ENCODE data around the gene LINC00632.

DNA sequence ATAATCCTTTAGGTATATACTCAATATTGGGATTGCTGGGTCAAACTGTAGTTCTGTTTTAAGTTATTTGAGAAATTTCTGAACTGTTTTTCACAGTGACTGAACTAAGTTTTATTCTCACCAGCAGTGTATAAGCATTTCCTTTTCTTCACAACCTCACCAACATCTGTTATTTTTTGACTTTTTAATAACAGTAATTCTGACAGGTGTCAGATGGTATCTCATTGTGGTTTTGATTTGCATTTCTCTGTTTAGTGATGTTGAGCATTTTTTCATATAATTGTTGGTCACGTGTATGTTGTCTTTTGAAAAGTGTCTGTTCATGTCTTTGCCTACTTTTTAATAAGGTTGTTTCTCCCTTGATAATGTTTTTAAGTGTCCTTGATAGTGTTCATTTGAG lies 112.6 kb downstream of the LINC00632 start:
- TF ChIP-seq, protein P1, sequence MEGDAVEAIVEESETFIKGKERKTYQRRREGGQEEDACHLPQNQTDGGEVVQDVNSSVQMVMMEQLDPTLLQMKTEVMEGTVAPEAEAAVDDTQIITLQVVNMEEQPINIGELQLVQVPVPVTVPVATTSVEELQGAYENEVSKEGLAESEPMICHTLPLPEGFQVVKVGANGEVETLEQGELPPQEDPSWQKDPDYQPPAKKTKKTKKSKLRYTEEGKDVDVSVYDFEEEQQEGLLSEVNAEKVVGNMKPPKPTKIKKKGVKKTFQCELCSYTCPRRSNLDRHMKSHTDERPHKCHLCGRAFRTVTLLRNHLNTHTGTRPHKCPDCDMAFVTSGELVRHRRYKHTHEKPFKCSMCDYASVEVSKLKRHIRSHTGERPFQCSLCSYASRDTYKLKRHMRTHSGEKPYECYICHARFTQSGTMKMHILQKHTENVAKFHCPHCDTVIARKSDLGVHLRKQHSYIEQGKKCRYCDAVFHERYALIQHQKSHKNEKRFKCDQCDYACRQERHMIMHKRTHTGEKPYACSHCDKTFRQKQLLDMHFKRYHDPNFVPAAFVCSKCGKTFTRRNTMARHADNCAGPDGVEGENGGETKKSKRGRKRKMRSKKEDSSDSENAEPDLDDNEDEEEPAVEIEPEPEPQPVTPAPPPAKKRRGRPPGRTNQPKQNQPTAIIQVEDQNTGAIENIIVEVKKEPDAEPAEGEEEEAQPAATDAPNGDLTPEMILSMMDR (conservative IDR thresholded peaks at IDR 0.05 in 1 of 2, IDR thresholded peaks at IDR 0.05 in 1 of 2; ENCODE audit: extremely low read depth in 1 of 2, insufficient read depth in 1 of 2, low read depth in 1 of 2, low read length in 2 of 2), result no peak
- no peak for TF ChIP-seq EZH2 (IDR thresholded peaks at IDR 0.05; ENCODE audit: borderline replicate concordance, low read length)
